Glomerular visceral epithelial cell (primary cell): ENCODE measurements around the gene KRTAP2-1.
A peak's percentile ranks its signal among the peaks of the same experiment; 100 is the strongest.
"Not testable (repeated sequence)": the region's sequence is repeated elsewhere in the genome, so short reads cannot be mapped to it uniquely, and the experiment has no call there.

Experiments
- DNase-seq: peaks from one replicate; pipeline ENCODE4 v3.0.0-alpha.2; 2016; ENCODE audit errors: extremely low spot score

Gene KRTAP2-1

GRCh38 chr17:41057547-41057946 lies 10.4 kb upstream of the KRTAP2-1 start:
- no peak for DNase-seq

- DNase-seq, result not testable (repeated sequence)
These were observed 8.0 kb upstream of the KRTAP2-1 start, which contains the start of gene KRTAP2-2 for GRCh38 chr17:41055130-41055529. KRTAP2-2 (minus strand) TSS chr17:41055230; CDS start chr17:41055211, 19 bp downstream.

- not testable (repeated sequence) for DNase-seq
These were observed 7.4 kb upstream of the KRTAP2-1 start for GRCh38 chr17:41054556-41054955.

- no peak for DNase-seq
These were observed 6.9 kb upstream of the KRTAP2-1 start for GRCh38 chr17:41054025-41054424.

GRCh38 chr17:41052566-41052965 lies 5.5 kb upstream of the KRTAP2-1 start:
- DNase-seq, result no peak

GRCh38 chr17:41049110-41049509 lies 2.0 kb upstream of the KRTAP2-1 start:
- peak; percentile 71 for DNase-seq

GRCh38 chr17:41048441-41048840 lies 1.3 kb upstream of the KRTAP2-1 start:
- no peak for DNase-seq

- no peak for DNase-seq
These were observed 4.2 kb downstream of the KRTAP2-1 start for GRCh38 chr17:41042953-41043352.

GRCh38 chr17:41040783-41041571 lies 6.1 kb downstream of the KRTAP2-1 start, which contains the start of gene KRTAP1-1:
KRTAP1-1 (minus strand) TSS chr17:41041450; CDS start chr17:41041397, 53 bp downstream.
- not testable (repeated sequence) for DNase-seq

GRCh38 chr17:41037853-41038350 lies 9.2 kb downstream of the KRTAP2-1 start:
- no peak for DNase-seq

- DNase-seq, result not testable (repeated sequence)
These were observed 12.7 kb downstream of the KRTAP2-1 start, which contains the start of gene KRTAP1-3 for GRCh38 chr17:41034346-41034935. KRTAP1-3 (minus strand) TSS chr17:41034874; CDS start chr17:41034821, 53 bp downstream.

GRCh38 chr17:41029633-41030245 lies 17.4 kb downstream of the KRTAP2-1 start, which contains the start of gene KRTAP1-4:
KRTAP1-4 (minus strand) TSS chr17:41030195; CDS start chr17:41030078, 117 bp downstream.
- DNase-seq, result no peak

- no peak for DNase-seq
These were observed 20.2 kb downstream of the KRTAP2-1 start, which contains the start of gene KRTAP1-5 for GRCh38 chr17:41026715-41027471. KRTAP1-5 (minus strand) TSS chr17:41027208; CDS start chr17:41027155, 53 bp downstream.

GRCh38 chr17:41024697-41025096 lies 22.4 kb downstream of the KRTAP2-1 start:
- DNase-seq, result no peak

GRCh38 chr17:41020336-41020735 lies 26.8 kb downstream of the KRTAP2-1 start:
- no peak for DNase-seq

- DNase-seq, result no peak
These were observed 27.7 kb downstream of the KRTAP2-1 start for GRCh38 chr17:41019415-41019814.

GRCh38 chr17:41018541-41018940 lies 28.6 kb downstream of the KRTAP2-1 start:
- DNase-seq, result no peak

GRCh38 chr17:41016578-41017215 lies 30.4 kb downstream of the KRTAP2-1 start:
- no peak for DNase-seq

GRCh38 chr17:41015454-41015853 lies 31.7 kb downstream of the KRTAP2-1 start:
- no peak for DNase-seq

GRCh38 chr17:41013606-41014005 lies 33.5 kb downstream of the KRTAP2-1 start:
- no peak for DNase-seq

- DNase-seq, result no peak
These were observed 33.9 kb downstream of the KRTAP2-1 start for GRCh38 chr17:41013181-41013580.
